ENCODE measurements around the gene EFCAB11. TPM values are rescaled to one million over a fixed set of nuclear protein-coding genes. Genes with fewer than 3 reads are reported as not detected.
A peak's percentile ranks its signal among the peaks of the same experiment; 100 is the strongest.

The EFCAB11 gene
- total and polyA plus RNA-seq, 2 of the 8 experiments (the other 6 are each of a cell fraction or from before 2014, with no cell fraction given), result 6.8 to 12.8 TPM

GRCh38 chr14:89954070-89955021, at the start of gene EFCAB11 (continued):
- TF ChIP-seq KDM1A (IDR thresholded peaks at IDR 0.05; ENCODE audit: borderline replicate concordance, low read length), result no peak
- peak; percentile 71; the same call in 1 of the 2 replicates for TF ChIP-seq TAF1 (IDR thresholded peaks at IDR 0.05; ENCODE audit: low read depth, low read length)
- TF ChIP-seq KDM5A (IDR thresholded peaks at IDR 0.05; ENCODE audit: low read length), result no peak
- no peak for TF ChIP-seq CEBPB (IDR thresholded peaks at IDR 0.05; ENCODE audit: low read depth, low read length)
- TF ChIP-seq ATF2 (IDR thresholded peaks at IDR 0.05; ENCODE audit: low read length), result no peak
